ENCODE results near the gene CELF2. TPM values are rescaled to one million over a fixed set of nuclear protein-coding genes. Genes with fewer than 3 reads are reported as not detected.
A peak's percentile ranks its signal among the peaks of the same experiment; 100 is the strongest.

Gene CELF2
- total RNA-seq, 4 donors from 2014 or later = 30.0 to 56.6 (median 43.3) TPM

DNA sequence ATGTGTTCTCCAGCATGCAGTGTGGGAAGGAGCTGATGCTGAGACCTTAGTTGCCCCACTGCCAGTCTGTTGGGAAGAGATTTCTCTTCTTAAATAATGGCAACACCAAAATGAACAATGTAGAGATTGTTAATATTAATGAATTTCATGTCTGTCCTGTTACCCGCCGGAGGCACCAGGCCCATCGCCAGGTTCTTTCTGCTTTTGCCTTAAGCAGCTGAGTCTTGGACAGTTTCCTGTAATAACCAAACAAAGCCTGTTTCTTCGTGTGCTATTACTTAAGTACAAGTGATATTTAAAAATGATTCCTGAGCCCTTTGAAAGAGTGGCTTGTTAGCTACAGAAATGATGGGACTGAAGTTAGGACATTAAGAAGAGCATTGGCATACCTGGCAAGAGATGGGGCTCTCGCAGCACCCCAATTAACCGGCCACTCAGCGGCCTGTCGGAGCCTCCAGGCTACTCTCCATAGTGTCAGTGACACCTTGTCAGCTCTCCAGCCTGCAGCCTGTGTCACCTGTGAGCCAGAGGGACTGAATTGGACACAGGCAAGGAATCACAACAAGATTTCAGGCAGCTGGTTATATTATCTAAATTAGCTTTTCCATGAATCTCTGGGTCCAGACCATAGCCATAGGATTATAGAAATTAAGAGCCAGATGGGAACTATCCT is 142.0 kb downstream of the CELF2 start:
- no peak overlapping the region for H3K27ac ChIP-seq
- in situ Hi-C loops (cut with MboI; ENCODE audit: low sequenced_read_pairs in 4 of 4) (no loop called here), intact Hi-C loops (cut with DNase I; ENCODE audit: low total_unique reads) (no loop called here)
- no peaks in the 10 kb centered on the region for H3K36me3 ChIP-seq
- DNase-seq (no peak), ATAC-seq (no peak)
- no peaks in the 10 kb centered on the region for H3K9me3 ChIP-seq
- H3K4me3 ChIP-seq = no peak overlapping the region
- H3K4me1 ChIP-seq = peaks cover 34 to 51% of the 10 kb centered on the region in 2 donors
- TF ChIP-seq POLR2A (IDR thresholded peaks at IDR 0.05) = no peak
- TF ChIP-seq, protein P1, sequence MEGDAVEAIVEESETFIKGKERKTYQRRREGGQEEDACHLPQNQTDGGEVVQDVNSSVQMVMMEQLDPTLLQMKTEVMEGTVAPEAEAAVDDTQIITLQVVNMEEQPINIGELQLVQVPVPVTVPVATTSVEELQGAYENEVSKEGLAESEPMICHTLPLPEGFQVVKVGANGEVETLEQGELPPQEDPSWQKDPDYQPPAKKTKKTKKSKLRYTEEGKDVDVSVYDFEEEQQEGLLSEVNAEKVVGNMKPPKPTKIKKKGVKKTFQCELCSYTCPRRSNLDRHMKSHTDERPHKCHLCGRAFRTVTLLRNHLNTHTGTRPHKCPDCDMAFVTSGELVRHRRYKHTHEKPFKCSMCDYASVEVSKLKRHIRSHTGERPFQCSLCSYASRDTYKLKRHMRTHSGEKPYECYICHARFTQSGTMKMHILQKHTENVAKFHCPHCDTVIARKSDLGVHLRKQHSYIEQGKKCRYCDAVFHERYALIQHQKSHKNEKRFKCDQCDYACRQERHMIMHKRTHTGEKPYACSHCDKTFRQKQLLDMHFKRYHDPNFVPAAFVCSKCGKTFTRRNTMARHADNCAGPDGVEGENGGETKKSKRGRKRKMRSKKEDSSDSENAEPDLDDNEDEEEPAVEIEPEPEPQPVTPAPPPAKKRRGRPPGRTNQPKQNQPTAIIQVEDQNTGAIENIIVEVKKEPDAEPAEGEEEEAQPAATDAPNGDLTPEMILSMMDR (IDR thresholded peaks at IDR 0.05 in 4 of 5, conservative IDR thresholded peaks at IDR 0.05 in 1 of 5) = no peak
- no peaks in the 10 kb centered on the region for H3K27me3 ChIP-seq

DNA sequence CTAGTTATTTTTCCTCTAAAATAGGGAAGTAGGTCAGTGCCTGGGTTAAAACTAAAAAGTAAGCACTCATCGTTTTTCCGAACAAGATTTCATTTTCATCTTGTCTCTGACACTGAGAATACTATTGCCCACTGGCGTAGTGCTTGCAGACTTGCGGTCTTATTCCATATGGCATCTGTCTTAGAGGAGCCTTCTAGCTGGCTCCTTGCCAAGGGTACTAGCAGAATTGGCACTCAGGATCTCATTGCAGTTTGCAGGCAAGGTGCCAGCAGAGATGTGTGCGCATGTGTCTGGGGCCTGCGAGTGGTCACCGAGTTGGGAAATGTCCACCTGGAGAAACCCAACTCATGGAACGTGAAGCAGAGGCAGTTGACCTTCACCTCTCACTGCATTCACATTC is 143.4 kb downstream of the CELF2 start:
- intact Hi-C loops (cut with DNase I; ENCODE audit: low total_unique reads) = no loop called here
- H3K27me3 ChIP-seq = no peaks in the 10 kb centered on the region
- DNase-seq = no peak

DNA sequence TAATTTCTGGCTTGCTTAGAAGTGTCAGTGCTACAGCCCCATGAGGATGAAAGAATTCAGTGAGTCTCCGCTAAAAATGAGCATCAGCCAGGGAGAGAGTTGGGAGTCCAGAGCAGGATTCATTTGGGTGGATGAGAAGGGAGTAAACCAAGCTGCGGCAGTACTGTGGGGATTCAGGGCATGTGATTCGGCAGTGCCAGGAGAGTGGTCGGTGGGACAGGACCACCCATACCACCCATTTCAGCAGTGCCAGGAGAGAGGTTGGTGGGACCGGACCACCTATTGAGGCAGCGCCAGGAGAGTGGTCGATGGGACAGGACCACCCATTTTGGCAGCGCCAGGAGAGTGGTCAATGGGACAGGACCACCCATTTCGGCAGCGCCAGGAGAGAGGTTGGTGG is 144.2 kb downstream of the CELF2 start:
- no peak overlapping the region for H3K27ac ChIP-seq
- no peaks in the 10 kb centered on the region for H3K27me3 ChIP-seq
- ATAC-seq (no peak), DNase-seq (no peak)
- H3K4me1 ChIP-seq = peaks cover 30 to 48% of the 10 kb centered on the region in 2 donors
- TF ChIP-seq, protein P1 (IDR thresholded peaks at IDR 0.05 in 4 of 5, conservative IDR thresholded peaks at IDR 0.05 in 1 of 5) = no peak
- TF ChIP-seq POLR2A (IDR thresholded peaks at IDR 0.05) = no peak
- intact Hi-C loops (cut with DNase I; ENCODE audit: low total_unique reads) = no loop called here
- in situ Hi-C loops (cut with MboI; ENCODE audit: low sequenced_read_pairs in 4 of 4) = no loop called here
- no peaks in the 10 kb centered on the region for H3K9me3 ChIP-seq
- H3K4me3 ChIP-seq = no peak overlapping the region
- no peaks in the 10 kb centered on the region for H3K36me3 ChIP-seq

More for the DNA sequence above, 143.4 kb downstream of the CELF2 start:
- in situ Hi-C loops (cut with MboI; ENCODE audit: low sequenced_read_pairs in 4 of 4) = no loop called here
- TF ChIP-seq, protein P1 (IDR thresholded peaks at IDR 0.05 in 4 of 5, conservative IDR thresholded peaks at IDR 0.05 in 1 of 5) = no peak
- TF ChIP-seq POLR2A (IDR thresholded peaks at IDR 0.05) = no peak
- Histone ChIP-seq H3K27ac (no peak overlapping the region), H3K4me3 (no peak overlapping the region), H3K36me3 (no peaks in the 10 kb centered on the region), H3K9me3 (no peaks in the 10 kb centered on the region), H3K4me1 (peaks cover 30 to 48% of the 10 kb centered on the region in 2 donors)
- ATAC-seq = no peak

DNA sequence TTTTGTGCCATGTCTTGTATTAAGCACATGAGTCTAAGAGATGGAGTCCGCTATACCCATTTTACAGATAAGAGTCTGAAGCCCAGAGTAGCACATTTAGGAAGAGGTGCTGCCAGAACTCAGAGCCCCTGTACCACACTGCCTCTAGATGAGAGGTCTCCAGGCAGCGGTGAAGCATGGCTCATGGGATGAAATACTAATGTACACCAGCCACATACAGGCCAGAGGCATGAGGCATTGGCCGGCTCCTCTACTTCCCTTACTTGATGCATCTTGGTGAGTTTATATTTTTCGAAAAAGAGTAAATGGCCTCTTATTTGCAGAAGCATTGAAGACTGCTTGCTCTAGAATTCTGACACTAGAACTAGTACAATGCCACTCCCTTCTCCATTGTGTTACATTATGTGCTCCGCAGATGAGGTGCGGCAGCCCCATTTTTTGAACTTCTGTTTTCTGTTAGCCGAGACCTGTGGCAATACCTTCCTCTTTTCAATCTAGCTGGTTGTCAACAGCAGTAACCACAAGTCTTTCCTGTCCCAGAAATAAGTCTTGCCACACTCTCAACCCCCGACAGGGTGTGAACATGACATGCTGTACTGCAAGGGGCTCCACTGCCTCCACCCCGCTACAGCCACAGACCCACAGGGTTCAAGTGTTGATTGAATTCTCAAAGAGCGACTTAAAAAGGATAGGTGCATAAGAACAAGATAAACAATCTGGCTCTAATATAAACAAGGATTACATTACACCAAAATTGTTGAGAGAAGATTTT is 145.3 kb downstream of the CELF2 start:
- DNase-seq (peak; percentile 27 to 65), ATAC-seq (peak in 1 of 2 donors; percentile 43)
- Histone ChIP-seq H3K4me1 (peaks cover 30 to 44% of the 10 kb centered on the region in 2 donors), H3K9me3 (no peaks in the 10 kb centered on the region), H3K27ac (peak overlapping the region in 3 of 4 donors; percentile 20 to 62 (median 21)), H3K27me3 (no peaks in the 10 kb centered on the region), H3K4me3 (no peak overlapping the region), H3K36me3 (no peaks in the 10 kb centered on the region)
- in situ Hi-C loops (cut with MboI; ENCODE audit: low sequenced_read_pairs in 4 of 4) (no loop called here), intact Hi-C loops (cut with DNase I; ENCODE audit: low total_unique reads) (no loop called here)
- TF ChIP-seq, protein P1 (IDR thresholded peaks at IDR 0.05 in 4 of 5, conservative IDR thresholded peaks at IDR 0.05 in 1 of 5) = no peak
- peak in 1 of 2 donors; percentile 3 for TF ChIP-seq POLR2A (IDR thresholded peaks at IDR 0.05)
